Testis (tissue), 2 donors: ENCODE data around the gene UBXN6.

Experiments used
- CTCF ChIP-seq, 3 experiments: fragments of 450-650 bp in 2 of 3; fragments of 200-600 bp in 1 of 3; sonication (generic) in 1 of 3; IDR thresholded peaks; one replicate each; pipeline ENCODE4 v1.5.1; 2016 to 2019; ENCODE audit warnings: antibody characterized with exemption in 3 of 3, mild to moderate bottlenecking in 2 of 3, moderate library complexity in 1 of 3
- POLR2A ChIP-seq: fragments of 450-650 bp; IDR thresholded peaks from one replicate; pipeline ENCODE4 v1.6.1; 2017; ENCODE audit warnings: antibody characterized with exemption, mild to moderate bottlenecking, moderate library complexity

GRCh38 chr19:4471403-4472173 is 14.0 kb upstream of the UBXN6 start:
- TF ChIP-seq CTCF (IDR thresholded peaks at IDR 0.05) (peak in 1 of 3 experiments; percentile 5), POLR2A (peak; percentile 26)
